HG03108 (cell line): ENCODE results near the gene NRXN2.

Experiments
- ATAC-seq: cut with Tn5 transposase; IDR thresholded peaks from one replicate; pipeline ENCODE4 v1.9.1; 2021; ENCODE audit warnings: moderate library complexity; ENCODE audit not compliant: unreplicated experiment

Gene NRXN2

GRCh38 chr11:64556721-64557250, 166.2 kb downstream of the NRXN2 start:
- no peak for ATAC-seq
